Activated naive CD4-positive, alpha-beta T cell (primary cell): ENCODE data around the gene FAM20C.

Experiments
- DNase-seq, 4 experiments: peaks; one replicate each; lab custom pipeline; 2025; lab: John Stamatoyannopoulos, UW

The FAM20C gene

GRCh38 chr7:191981-192649 lies at the start of gene FAM20C:
FAM20C (plus strand) TSS chr7:192571; CDS start chr7:193200, 629 bp downstream.
- peak in 1 of 4 experiments; percentile 6 for DNase-seq

DNA sequence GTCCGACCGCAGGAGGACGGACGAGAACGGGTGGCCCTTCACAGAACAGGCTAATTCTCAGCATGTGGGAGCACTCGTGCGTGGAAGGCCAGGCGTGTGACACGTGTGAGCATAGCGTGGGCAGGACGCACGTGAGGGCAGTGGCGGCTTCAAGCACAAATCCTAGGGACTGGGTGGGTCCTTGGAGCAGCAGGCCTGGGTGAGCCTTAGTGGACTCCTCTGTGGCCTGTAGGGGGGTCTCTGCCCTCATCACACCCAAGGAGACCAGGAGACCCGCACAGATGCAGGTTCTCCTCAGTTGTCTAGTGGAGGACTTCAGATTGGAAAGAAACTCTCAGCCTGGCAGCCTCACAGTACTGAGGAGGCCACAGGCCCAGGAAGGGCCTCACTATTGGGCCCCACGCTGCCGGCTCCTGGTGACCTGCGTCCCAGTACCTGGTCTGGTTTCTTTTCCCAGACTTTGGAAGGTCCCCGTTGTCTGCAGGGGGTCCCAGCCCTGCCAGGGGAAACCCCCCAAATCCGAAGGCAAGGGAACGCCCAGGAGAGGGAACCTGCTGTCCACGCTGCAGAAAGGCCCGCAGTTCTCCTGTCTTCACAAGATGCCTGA lies 49.1 kb upstream of the FAM20C start:
- DNase-seq, result no peak

- DNase-seq, result no peak
Observed at GRCh38 chr7:143811-144453, 48.4 kb upstream of the FAM20C start.

GRCh38 chr7:144454-144826 lies 47.9 kb upstream of the FAM20C start:
- no peak for DNase-seq

- no peak for DNase-seq
Observed at GRCh38 chr7:145863-146262, 46.5 kb upstream of the FAM20C start.

DNA sequence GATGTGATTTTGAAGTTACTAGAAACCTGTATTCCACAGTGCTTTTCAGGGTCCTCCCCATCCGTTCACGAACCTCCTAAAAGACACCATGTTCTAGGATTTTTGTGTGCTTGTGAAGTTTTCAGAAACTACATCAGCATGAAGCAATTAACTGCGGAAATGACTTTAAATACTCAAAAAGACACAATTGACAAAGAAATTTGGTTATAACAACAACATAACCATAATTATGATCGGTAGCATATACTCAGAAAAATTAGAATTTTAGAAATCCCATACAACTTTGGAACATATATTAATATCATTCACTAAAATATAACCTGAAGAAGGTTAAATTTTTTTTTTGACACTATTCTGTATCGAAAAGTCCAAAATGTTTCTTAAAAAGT lies 43.8 kb upstream of the FAM20C start:
- no peak for DNase-seq

DNA sequence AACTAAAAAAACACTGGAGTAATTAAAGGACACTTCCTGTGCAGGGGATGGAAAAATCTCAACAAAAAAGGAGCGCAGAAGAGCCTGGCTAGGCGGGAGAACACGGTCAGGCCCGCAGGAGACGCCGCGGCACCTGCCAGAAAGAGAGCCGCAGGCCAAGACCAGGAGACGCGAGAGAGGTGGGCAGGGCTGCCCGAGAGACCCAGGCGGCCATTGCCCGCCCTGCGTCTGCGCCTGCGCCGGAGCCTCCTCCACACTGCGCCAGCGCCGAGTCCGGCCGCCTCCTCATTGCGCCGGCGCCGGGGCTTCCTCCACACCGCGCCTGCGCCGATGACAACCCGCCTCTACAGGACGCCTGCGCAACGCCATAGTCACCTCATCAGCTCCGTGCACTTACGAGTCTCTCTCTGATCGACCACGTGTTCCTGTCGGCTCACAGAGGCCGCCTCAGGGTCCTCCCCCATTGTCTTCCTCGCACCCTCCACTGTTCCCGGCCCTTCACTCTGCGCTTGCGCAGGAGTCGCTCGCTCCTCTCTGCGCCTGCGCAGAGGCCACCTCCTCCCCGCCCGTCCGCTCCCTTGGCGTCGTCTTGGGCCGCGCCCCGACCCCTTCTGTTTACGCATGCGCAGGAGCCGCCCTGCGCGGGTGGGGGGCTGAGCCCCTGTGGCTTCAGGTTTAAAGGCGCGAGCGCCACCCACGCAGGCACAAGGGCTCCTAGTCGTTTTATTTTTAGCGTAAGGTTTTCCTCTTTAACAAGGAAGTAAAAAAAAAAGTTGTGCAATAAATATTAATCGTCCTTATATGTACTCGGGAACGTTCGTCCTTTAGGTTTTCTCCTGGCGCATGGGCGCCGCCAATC lies 43.2 kb upstream of the FAM20C start:
- DNase-seq, result peak; percentile 99 to 100 (median 100)

DNA sequence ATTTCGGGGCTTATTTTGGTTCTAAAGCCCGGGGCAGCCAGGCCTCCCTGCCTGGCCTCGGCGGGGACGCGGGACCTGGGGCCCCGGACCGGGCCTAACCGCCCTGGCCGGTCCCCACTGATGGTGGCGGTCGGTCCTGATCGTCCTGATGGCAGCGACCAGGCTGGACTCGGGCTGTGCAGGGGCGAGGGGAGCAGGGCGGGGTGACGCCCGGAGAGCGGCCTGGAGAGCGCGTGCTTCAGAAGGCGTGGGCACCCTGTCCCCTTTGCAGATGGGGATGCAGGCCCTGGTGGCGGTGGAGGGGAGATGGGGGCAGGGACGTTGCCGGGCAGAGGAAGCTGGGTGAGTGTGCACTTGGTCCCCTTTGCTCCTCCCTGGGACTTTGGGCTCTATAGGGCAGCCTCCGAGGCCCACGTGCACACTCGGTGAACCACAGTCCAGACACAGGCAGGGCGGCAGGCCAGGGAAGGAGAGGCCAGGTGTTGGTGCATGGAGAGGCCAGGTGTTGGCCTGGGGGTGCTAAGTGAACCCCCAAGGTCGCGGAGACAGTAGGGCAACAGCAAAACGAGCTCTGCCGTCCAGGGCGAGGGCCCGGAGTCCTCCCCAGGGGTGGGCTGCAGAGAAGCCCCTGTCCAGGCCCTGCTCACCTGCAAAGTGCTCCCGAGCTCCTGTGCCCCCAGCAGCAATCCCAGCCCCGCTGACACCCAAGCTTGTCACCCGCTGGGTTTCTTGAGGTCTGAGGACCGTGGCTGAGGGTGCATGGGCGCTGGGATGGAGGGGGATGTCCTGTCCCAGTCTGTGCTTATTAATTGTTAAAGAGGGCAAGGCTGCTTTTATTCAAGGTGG lies 42.4 kb upstream of the FAM20C start:
- DNase-seq, result peak in 3 of 4 experiments; percentile 20 to 51 (median 31)

GRCh38 chr7:150811-151221 lies 41.6 kb upstream of the FAM20C start:
- no peak for DNase-seq

- no peak for DNase-seq
Observed at GRCh38 chr7:151346-152050, 40.9 kb upstream of the FAM20C start.

DNA sequence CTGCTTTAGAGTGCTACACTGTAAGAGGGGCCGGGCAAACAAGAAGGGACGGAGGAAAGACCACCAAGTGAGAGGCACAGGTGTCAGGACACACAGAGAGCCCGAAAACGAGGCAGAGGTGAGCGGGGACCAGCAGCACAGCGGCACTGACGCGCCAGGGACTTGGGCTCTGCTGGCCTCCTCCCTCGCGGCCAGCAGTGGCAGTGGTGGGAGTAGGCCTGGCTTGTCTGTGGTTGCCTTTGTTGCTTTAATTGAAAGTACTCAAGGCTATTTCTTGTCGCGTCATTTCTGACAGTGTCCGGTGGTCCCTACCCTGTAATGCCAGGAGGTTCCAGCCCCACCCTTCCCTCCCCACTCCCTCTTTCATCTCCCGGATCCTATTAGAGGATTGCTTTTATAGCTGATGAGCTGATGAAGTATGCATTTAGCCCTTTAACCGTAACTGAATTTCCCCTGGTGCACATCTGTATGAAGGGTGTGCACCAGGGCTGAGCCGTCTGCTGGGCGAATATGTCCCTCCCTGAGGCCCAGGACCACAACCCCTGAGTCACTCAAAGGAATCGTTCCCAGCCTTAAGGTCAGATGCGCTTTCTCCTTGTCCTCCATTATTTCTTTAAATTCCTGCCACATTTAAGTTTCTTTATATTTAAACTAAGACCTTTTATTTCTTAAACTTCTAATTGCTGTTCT lies 39.5 kb upstream of the FAM20C start:
- DNase-seq, result no peak

GRCh38 chr7:153604-154003 lies 38.8 kb upstream of the FAM20C start:
- no peak for DNase-seq

- no peak for DNase-seq
Observed at GRCh38 chr7:154096-154799, 38.1 kb upstream of the FAM20C start.

DNA sequence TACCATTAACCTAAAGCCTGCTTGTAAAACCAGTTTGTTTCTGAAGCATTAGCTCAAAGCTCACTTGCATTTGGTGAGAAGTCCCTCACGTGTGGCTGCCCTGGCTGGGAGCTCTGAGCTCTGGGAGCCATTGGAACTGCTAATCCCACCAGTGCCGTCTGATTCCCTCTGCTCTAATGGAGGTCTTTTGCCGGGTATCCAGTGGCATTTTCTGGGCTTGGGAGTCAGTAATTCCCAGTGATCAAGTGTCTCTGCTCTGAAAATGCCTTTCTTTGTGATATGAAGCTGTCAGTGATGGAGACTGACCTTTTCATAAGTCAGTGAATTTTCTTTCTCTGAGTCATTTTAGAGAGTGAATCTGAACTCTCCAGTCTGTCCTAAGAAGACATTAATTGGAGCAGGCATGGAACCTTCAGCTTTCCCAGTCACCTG lies 36.9 kb upstream of the FAM20C start:
- DNase-seq, result no peak

DNA sequence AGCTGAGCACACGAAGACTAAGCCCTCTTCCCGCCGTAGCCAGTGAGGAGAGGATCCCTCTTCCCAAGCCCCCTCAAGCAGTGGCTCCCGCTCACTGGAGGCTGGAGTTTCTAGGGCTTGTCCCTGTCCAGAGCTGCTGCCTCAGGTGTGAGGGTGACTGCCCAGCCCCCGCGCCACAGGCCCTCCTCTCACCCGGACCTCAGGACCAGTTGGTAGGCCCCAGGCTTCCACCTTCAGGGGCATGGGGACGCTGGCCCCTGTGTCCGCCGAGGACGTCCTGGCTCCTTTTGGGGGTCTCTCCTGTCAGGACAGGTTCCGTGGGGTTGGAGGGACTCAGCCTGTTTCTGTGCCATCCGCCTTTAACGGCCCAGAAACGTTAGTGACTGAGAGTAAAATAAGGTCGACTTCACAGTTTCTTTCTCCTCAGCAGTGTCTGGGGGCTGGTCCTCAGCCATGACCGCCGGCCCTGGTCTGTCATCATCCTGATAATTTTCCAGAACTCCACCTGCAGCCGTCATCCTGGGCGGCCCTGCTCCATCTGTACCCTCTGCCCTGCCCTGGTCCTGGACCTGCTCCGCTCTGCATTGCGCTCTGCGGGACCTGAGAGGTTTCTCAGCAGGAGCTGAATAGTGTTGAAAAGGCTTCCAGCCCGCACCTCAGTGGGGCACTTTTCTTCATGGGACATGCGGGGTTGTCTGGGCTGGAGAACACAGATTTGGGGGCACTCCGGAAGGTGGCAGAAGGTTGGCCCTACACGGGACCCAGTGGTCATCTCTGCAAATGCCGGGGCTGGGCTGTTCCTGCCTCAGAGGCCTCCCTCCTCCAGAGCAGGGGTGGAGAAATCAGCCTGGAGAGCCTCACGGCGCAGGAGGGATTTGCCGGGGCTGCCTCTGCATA lies 36.0 kb upstream of the FAM20C start:
- no peak for DNase-seq

DNA sequence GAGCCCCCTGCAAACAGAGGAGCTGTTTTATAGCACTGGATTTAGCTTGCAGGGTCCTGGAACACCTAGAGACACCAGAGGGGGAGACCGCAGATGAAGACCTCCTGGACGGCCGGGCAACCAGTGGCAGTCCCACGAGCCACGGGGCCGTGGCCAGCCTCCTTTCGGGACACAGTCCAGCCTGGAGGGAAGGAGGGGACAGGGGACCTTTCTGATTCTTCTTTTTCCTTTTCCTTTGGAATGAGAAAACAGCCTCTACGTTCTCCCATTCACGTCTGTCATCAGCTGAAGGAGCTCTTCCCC lies 35.4 kb upstream of the FAM20C start:
- no peak for DNase-seq

GRCh38 chr7:157771-158625 lies 34.4 kb upstream of the FAM20C start:
- no peak for DNase-seq

DNA sequence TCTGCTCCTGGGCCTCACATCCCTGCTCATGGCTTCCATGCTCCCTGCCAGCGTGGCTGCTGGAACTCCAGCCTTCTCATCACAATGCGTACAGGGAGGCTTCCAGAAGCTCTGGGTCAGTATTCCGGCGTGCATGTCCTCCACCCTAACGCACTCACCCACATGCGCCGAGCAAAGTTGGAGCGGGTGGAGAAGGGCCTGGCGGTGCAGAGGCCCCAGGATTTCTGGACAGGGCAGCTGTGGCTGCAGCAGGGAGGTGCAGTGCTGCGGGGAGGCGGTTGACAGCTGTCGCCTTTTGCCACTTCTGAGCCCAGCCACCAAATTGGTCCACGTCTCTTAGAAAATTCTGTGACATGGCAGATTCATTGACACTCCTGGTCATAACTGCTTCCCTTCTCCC lies 33.6 kb upstream of the FAM20C start:
- no peak for DNase-seq
